Measurements from ENCODE around the gene STAM2.

STAM2 gene

DNA sequence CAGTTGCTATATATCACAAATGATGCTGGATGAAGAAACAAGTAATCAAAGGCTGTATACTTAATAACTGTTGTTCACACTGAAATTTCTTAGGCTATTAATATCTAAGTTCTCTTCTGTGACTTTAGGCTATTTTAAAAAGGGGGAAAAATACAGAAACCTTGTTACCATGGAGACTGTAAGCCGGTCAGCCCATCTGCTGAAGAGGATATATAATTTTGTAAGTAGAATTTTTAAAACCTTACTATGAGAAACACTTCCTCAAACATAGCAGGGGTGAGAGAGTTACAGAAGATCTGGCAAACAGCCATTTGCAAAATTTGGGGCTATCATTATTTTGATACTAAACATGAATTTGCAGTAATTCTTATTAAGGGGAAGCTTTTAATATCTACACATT, 104.5 kb downstream of the STAM2 start:
- DNase-seq (ENCODE audit: low read depth): no peak

DNA sequence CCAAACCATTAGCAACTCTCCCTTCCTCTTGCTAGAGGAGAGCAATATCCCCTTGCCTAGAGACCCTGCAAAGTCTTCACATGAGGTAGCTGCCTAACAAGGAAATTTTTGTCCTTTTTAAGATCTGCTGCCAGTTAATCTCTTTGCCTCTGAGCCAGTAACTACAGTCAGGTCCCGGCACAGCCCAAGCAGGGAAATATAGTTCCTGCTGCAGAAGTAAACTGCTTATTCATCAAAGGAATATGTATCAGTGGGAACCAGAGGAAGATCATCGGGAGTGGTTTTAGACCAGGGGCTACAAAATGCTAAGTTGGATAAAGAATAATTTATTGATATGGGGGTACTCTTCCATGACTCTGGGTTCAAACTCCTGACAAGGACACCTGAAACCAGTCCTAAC, 107.3 kb downstream of the STAM2 start:
- DNase-seq (ENCODE audit: low read depth): no peak

DNA sequence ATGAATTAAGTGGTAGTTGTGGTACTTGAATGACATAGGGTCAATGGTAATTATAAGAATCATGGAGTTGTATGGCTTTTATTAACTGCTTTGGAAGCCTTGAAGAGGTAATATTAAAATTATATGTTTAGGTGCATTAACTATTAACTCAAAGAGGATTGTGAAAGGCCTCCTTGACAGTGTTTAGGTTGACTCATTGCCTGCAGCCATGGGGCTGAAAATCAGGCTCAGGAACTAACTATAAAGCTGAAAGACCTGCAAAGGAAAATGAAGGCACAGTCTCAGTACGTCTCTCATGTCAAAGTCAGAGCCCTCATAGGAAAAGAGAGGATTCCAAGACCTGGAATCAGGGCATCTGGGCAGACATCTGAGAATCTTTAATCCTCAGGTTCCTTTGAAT, 107.7 kb downstream of the STAM2 start:
- no peak for DNase-seq (ENCODE audit: low read depth)

Measured in stimulated activated CD8-positive, alpha-beta memory T cell treated with anti-CD3 and anti-CD28 coated beads, Interleukin-4, amount 100 ng/mL, for 24 hours (primary cell).